Measurements from ENCODE around the gene ZGLP1.

- TF ChIP-seq, protein P1, sequence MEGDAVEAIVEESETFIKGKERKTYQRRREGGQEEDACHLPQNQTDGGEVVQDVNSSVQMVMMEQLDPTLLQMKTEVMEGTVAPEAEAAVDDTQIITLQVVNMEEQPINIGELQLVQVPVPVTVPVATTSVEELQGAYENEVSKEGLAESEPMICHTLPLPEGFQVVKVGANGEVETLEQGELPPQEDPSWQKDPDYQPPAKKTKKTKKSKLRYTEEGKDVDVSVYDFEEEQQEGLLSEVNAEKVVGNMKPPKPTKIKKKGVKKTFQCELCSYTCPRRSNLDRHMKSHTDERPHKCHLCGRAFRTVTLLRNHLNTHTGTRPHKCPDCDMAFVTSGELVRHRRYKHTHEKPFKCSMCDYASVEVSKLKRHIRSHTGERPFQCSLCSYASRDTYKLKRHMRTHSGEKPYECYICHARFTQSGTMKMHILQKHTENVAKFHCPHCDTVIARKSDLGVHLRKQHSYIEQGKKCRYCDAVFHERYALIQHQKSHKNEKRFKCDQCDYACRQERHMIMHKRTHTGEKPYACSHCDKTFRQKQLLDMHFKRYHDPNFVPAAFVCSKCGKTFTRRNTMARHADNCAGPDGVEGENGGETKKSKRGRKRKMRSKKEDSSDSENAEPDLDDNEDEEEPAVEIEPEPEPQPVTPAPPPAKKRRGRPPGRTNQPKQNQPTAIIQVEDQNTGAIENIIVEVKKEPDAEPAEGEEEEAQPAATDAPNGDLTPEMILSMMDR (IDR thresholded peaks at IDR 0.05; ENCODE audit: low read length) = no peak
- TF ChIP-seq EZH2 (IDR thresholded peaks at IDR 0.05; ENCODE audit: borderline replicate concordance, low read length) = no peak
Measured at GRCh38 chr19:10271543-10272086, 38.0 kb downstream of the ZGLP1 start.

All from OCI-LY1 (cell line).